Amygdala (tissue), 56 donors: ENCODE measurements around the gene RRM2.

Source experiments
- DNase-seq, 56 donors: peaks; one replicate each; lab custom pipeline; 2025; lab: John Stamatoyannopoulos, UW

Gene RRM2

DNA sequence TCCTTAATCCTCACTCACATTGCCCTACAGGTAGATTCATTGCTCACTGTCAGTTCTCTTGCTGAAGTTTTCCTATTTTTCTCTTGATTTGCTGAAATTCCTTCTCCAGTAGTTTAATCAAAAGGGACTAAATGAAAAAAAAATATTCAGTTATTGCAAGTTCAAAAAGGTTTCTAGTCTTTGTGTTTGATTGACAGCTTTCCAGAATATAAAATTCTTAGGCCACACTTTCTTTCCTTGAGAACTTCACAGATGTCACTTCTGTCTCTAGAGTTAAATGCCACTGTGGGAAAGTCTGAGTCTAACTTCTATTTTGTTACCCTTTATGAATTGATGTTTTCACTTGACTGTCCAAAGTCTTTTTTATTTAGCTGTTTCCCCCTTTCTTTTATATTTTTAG is 25.7 kb downstream of the RRM2 start:
- DNase-seq: no peak

DNA sequence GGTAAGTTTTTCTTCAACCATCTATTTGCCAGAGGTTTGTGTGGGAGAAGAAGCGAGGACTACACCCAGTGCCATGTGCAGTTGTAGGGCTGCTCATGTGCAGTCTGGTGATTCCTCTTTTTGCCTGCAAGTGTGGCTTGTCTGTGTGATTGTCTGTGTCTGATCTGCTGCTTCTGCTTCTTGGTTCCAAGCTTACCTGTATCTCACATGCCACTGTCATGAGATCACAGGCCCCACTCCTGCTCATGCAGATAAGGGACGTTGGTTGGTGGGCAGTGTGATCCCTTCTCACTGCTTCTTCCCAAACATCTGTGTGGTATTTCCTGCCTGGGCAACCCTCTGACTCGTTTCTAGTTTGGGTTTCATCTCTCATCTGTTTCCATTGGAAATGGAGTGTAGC is 27.1 kb downstream of the RRM2 start:
- no peak for DNase-seq

DNA sequence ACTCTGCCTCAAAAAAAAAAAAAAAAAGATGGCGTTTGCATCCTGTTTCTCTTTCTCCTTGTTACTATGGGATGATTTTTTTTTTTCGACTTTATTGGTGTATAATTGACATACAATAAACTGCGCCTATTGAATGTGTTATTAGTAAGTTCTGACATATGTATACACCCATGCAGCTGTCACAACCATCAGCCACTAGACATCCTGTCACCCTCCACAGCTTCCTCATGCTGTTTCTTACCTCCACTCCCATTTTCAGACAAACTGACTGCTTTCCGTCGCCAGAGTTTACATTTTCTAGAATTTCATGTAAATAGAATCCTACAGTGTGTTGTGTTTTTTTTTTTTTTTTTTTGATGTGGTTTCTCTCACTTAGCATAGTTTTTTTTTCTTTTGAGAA is 27.9 kb downstream of the RRM2 start:
- DNase-seq: no peak

DNA sequence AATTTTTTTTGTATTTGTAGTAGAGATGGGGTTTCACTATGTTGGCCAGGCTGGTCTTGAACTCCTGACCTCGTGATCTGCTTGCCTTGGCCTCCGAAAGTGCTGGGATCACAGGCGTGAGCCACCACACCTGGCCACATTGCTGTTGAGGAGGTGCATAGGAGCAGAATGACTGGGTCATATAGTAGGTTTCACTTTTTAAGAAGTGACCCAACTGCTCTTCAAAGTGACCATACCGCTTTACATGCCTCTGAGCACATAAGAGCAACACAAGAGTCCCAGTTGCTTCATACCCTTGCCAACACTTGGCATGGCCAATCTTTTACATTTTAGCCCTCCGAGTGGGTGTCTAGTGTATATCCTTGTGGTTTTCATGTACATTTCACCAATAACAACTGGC is 28.9 kb downstream of the RRM2 start:
- no peak for DNase-seq

DNA sequence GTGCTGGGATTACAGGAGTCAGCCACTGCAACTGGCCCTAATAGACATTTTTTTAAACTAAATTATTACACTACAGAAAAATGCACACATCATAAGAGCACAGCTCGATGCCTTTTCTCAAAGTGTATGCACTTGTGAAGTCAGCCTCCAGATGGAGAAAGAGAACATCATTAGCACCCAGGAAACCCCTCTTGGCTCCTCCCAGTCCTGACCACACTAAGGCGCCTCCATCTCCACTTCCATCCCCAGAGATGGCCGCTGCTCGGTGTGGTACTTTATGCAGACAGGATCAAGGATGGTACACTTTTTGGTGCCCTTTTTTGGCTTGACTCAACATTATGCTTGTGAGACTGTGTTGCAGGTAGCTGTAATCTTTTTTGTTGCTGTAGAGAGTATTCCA is 34.8 kb downstream of the RRM2 start:
- DNase-seq: no peak

DNA sequence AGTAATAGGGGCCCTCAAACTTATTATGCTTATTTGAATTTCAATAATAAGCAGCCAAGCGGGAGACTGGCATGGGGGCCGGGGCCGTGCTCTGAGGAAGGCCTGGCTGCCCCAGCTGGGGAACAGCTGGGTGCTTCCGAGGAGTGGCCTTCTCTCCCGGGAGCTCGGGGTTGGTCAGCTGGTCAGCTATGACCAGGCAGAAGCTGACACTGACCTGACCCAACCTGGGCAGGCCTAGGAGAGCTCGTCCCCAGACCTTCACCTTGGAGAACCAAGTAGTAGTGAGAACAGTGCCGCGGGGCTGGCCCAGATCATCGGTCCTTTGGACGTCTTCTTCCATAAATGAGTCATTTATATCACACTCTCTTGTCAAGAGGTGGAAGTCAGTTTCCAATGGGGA is 36.1 kb downstream of the RRM2 start:
- no peak for DNase-seq

DNA sequence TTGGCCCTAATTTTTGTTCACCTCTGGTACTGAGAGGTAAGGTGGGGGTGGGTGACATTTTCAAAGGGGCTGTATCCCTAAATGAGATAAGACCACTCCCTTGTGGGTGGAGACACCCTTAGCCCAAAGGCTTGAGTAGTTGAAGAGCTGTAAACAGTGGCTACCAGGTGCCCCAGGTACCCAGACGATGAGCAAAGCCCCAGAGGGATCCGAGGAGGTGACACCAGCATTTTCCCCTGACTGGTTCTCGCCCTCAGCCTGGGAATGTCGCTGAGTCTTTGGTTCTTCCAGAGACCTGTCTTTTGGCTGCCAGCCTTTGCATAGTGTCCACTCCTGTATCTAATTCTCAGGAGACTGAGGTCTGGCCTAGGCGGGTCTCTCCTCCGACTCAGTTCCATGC is 36.5 kb downstream of the RRM2 start:
- DNase-seq: no peak

DNA sequence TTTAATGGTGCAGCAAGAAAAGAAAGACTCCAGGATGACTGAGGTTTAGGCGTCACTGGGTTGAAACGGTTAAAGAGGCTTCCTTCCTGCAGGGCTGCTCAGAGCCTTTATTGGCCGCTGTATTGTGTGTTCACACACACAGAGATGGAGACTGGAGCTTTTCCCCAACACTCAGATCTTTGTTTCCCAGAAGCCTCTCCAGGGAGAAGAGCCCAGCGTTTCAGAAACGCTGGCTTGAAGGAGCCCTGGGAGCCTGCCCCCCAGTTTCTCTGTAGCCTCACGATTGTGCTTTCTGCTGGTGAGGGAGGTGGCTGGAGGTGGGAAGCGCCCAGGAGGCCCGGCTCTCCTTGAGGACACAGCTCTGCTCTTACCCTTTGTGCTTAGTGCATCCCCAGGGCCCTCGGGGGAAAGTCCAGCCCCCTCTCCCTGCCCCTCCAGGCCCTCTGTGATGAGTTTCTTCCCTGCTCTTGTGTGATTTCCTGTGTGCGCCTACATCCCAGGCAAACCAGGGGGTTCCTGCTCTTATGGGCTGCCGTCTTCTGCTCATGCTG is 37.1 kb downstream of the RRM2 start:
- DNase-seq: no peak

DNA sequence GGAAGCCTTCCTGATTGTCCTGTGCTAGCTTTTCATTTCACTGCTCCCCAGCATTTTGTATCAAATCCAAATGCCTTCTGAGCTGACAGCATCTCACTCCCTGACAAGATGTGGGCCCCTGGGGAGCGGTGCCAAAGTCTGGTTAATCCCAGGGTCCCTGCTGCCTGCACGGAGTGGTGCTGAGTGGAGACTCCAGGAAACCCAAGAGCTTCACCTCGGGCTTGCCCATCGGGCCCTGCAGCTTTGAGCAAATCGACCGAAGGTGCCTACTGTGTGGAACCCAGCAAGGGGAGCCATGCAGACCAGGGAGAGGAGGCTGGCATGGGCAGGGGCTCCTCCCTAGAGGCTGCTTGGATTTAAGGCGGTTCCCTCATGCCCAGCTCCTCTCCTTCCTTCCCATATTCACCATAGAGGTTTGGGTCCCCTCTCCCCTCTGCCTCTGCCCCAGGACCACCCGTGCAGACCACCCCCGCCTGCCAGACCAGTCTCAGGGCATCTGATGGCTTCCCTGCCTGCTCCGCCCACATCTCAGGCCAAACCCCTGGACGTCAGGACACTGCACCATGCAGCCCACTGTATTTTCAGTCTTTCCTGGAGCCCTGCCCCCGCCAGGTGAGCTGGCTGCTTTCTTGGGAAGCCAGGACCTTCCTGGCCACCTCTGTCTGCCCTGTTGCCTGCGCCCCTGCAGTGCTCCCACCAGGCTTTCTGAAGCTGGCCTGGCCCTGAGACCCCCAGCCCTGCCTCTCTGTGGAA is 37.8 kb downstream of the RRM2 start:
- no peak for DNase-seq

DNA sequence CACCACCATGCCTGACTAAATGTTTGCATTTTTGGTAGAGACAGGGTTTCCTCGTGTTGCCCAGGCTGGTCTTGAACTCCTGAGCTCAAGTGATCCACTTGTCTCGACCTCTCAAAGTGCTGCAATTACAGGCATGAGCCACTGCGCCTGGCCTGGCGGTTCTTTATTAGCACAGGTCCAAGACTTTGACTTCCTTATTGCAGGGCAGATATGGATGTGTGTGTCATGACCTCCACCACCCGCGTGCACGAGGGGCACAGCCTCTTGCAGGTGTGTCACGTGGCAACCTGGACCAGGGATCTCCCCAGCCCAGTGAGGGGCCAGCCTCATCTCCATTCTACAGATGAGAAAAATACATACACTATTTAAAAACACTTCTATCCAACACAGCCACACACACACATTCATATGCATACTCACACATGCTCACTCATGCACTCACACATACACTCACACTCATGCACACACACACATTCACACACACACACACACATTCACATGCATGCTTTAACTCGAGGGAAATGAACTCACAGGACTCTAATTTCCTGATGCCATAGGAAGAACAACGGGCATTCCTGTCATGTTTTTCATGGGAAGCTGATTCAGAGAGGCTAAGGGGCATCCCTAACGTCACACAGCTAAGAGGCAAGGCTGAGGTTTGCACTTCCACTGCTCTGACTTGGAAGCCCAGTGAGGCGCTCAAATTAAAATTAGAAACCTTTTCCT is 38.8 kb downstream of the RRM2 start:
- DNase-seq: no peak

DNA sequence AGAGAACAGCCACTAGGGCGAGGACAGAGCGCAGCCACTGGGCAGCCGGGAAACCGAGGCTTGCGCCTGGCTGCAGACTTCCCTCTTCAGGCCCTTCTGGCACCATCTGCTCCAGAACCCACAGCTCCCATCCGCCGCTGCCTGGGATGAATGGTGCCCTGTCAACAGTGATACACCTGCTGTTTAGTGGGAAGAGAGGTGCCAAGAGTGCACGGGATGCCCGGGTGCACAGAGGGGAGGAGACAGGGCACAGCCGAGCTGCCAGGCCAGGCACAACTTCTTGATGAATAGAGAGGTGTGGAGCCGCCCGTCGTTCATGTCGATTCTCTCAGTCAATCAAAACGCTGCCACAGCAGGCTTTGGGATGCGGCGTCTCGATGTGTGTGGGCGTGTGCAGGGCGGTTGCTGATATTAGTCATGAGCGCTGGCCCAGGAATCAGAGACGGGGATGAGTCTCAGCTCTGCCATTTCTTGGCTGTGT is 39.5 kb downstream of the RRM2 start:
- peak in 22 of 56 donors; percentile 18 to 70 (median 44) for DNase-seq

DNA sequence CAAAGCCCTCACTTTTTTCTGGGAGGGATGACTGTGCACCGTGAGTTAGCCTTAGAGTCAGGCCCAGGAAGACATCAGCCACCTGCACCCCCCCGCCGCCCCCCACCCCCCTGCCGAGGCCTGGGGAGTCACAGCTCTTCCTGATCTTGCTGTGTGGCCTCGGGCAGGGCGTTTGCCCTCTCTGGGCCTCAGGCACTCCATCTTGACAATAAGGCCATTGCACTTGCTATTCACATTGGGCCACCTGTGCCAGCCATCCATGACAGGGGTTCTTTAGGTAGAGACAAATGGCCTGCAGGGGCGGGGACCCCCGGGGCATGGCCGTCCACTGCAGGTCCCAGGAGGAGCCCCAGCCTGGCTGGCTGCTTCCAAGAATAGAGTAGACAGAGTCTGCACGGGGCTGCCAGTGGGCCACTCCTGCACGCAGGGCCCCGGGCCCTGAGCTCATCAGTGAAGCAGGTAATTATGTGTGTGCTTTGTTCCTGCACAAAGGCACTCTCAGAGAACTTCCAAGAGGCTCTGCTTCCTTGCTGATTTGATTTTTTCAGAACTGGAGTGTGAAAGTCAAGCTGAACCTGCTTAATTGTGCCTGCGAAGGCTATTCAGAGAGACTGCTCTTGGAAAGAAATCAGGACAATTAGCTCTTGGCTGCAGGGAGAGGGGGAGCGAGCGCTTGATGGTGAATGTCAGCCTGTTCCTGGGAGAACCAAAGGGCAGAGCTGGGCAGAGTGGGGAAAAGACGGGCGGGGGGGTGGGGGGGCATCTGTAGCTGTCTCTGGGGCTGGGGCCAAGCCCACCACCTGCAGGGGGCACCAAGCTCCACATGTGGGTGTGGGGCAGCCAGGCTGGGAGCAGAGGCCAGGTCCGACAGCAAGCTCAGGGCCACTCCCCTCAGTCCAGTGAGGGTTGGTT is 40.3 kb downstream of the RRM2 start:
- DNase-seq: peak in 24 of 56 donors; percentile 19 to 73 (median 38)

DNA sequence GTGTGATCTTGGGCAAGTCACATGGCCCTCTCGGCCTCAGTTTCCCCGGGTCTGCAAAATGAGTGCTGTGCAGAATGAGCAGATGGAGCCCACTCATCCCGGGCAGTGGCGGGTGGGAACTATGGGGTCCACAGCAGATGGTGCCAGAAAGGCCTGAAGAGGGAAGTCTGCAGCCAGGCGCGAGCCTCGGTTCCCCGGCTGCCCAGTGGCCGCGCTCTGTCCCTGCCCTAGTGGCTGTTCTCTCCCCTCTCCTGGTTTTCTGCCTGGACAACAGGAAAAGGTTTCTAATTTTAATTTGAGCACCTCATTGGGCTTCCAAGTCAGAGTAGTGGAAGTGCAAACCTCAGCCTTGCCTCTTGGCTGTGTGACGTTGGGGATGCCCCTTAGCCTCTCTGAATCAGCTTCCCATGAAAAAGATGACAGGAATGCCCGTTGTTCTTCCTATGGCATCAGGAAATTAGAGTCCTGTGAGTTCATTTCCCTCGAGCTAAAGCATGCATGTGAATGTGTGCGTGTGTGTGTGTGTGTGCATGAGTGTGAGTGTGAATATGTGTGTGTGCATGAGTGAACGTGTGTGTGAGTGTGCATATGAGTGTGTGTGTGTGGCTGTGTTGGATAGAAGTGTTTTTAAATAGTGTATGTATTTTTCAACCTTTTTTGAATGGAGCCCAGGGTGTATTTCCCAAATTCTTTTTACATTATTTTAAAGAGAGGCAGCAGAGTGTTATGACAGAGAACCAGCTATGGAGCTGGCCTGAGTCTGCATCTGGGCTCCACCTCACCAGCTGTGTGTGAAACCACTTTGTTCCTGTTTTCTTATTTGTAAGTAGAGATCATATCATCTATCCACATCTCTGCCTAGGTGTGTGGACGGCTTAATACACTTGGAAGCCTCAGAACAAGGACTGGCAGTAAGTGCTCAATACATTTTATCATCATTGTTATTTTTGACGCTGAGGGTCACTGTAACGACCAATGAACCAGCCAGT is 41.3 kb downstream of the RRM2 start:
- DNase-seq: no peak

DNA sequence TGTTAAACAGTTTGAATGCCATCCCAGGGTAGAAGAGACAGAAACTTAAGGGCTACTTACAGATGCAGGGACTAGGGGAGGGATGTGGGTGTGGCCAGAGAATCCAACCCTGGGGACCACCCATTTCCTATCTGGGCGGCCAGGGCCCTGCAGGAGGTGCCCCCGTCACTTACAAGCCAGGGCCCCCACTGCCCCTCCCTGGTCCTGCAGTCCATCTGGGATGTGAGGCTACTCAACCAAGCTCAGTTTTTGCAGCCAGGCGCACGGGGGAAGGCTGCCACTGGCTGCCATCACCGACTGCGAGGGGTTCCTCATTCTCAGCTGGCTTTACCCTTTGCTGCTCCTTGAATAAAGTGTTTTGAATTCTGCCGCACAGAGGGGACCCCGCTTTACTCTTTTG is 42.1 kb downstream of the RRM2 start:
- no peak for DNase-seq

DNA sequence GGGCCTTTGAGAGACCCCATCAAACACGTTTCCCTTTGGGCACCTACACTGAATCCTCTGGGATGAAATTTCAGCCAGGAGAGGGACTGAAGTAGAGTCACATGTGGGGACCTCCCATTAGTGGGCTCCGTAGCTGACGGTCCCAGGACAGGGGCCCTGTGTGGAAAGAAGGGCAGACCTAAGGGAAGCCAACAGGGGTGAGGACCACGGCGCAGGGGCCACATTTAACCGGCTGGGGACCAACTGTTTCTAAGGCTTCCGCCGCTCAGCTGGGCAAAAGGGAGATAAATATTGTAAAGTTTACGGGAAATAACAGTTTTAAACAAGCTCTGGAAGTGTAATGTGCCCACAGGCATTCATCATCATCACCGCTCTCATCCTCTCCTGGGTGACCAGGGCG is 42.7 kb downstream of the RRM2 start:
- DNase-seq: no peak

DNA sequence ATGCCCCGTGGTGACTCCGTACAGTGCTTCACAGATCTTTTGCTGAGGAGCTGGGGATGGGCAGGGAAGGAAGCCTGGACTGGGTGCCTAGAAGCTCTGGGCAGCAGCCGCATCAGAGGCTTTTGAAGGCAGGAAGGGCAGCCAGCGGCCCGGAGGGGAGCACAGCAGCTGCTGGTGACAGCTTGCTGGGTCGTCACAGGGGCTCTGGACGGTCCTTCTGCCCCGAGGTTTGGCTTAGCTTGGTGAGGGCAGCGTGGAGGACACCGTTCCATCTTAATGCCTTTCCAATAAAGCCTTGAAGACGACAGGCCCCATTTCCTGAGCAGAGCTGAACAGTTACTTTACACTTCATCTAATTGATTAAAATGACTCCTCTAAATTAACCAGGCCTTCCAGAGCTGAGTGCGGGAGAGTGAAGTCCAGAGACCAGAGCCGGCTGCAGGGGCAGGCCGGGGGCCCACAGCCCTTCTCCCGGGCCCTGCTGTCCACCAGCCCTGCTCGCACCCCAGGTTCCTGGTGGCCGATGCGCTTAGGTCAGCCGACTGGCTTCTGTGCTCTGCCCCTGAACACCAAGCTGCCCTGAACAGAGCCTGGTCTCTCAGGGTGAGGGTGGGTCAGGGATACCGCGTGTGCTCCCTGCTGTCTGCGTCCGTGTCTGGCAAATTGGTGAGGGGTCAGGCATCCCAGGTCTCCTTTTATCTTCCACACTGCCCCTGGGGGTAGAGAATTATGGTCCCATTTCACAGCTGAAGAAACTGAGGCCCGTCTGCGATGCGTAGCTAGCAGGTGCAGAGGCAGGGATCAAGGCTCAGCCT is 43.5 kb downstream of the RRM2 start:
- no peak for DNase-seq

DNA sequence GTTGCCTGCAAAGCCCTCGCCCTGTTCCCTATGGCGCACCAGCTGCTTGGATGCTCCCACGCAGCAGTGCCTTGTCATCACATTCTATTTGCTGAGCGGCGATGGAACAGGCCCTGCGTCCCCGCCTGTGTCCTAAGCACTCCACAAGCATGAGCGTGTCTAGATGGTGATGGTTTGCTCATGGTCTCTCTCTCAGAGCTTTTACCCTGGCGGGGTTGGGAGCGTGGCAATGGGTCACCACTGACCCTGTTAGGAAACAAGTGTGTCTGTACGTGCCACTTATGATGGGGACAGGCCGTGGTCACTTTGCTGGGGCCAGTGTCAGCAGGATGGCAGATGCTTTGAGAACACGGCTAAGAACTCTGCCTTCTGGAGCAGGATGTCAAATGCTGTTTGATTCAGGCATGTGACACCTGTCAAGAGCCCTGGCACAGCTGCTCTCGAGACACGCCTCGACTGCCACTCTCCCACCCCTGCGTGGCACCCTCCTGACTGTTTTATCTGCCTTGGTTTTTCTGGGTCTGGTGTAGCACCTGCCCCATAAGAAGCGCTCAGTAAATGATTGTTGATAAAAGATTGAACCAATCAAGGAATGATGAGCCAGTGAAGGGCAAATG is 44.2 kb downstream of the RRM2 start:
- no peak for DNase-seq

DNA sequence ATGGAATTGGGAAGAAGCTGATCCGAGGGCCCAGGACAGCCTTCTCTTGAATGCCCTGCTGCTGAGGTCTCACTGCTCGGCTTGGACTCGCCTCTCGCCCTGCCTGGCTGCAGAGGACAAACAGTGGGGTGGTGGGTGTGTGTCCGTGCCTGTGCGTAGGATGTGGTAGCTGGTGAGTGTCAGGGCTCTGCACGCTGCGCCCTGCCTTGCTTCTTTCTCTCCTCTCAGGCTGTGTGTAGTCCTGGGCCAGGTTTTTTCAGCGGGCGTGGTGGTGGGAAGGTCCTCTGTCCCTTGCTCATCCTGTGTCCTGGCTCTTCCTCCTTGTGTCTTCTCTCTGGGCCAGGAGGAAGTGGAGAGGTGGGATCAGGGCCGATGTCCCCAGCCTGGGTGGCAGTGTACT is 44.8 kb downstream of the RRM2 start:
- DNase-seq: no peak
